GM21423 (cell line): ENCODE results near the gene CACNG4.

Source experiments
- ATAC-seq: cut with Tn5 transposase; IDR thresholded peaks from one replicate; pipeline ENCODE4 v1.9.1; 2021; ENCODE audit warnings: mild to moderate bottlenecking, moderate library complexity; ENCODE audit not compliant: unreplicated experiment

CACNG4 gene

DNA sequence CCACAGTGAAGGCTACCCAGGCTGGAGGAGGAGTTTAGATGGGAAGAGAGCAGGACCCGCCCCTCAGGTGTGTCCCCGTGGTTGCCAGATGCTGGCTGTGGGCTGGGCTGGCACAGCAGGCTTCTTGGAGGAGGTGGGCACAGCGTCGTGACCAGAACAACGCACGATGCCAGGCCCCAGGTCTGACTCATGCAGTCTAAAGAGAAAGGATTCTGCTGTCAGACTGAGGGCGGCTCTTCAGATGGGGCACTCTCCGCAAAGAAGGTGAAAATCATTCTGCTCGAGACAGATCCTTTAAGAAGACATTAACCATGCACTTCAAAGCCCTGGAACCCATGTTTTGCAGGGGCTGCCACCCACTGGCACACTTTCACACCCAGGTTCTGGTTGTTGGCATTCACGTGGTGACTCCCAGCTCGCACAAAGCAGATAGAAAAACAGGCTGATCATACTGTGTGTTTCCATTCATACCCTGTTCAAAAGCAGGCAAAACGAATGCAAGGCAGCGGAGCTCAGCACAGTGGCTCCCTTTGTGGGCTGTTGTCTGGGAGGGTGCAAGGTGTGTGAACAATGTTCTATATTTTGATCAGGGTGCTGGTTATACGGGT, 19.0 kb downstream of the CACNG4 start:
- no peak for ATAC-seq

DNA sequence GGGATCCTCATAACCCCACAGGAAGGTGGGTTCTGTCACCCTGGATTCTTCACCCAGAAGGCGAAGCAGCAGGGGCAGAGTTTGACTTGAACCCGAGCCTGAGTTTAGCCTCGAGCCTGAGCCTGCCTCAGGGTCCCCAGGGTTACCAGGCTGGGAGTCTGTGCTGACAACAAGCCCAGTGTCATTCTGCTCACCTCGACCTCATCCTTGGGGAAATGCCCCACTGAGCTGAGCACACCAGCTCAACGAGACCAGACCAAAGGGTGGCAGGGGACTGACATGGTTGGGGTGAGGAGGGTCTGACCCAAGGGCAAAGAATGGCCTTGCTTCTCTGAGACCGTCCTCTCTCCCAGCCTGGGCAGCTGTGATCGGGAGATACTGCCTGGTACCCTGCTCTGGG, 20.2 kb downstream of the CACNG4 start:
- no peak for ATAC-seq

DNA sequence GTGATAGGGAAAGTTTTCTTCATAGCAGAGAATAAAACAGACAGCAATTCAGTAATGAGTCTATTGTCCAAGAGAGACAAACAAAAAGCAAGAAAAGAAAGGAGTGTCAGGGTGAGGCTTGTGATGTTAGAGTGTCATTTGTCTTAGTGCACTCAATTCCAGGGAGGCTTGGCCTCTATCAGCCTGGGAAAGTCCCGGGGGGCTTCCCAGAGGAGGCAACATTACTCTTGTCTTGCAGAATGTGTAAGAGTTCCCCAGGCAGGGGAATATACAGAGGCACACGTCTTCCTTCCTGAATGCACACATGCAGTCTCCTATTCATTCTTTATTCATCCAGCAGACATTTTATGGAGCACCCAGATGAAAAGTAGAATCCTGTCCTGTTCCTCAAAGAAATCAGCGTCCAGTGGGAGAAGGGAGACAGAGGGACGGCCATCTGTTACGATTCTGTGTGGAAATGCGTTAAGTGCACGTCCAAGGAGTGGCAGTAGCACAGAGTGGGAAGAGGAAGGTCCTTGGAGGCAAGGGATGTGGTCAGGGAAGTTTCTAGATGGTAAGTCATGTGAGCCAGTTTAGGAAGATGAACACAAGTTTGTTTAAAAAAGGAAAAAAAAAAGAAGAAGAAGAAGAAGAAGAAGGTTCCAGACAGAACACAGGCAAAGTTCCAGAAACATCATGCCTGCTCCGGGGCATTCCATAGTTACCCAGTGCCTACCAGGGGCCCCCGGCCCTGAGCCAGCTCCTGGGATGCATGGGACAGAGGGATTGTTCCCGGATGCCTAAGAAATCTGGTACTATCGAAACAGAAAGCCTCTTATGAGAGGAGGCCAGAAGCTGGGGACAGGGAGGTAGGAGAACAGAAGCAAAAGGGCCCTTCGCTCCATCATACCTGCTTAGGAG, 21.1 kb downstream of the CACNG4 start:
- no peak for ATAC-seq

DNA sequence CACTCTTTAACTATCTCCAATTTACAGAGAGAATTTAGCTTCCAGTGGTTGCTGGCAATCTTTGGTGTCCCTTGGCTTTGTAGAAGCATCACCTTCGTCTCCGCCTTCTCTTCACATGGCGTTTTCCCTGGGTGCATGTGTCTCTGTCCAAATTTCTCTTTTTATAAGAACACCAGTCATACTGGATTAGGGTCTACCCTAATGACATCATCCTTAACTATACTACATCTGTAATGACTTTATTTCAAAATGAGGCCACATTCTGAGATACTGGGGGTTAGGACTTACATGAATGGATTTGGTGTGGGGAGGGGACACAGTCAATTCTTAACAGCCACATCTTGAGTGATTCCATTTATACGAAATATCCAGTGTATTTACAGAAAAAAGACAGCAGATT, 22.2 kb downstream of the CACNG4 start:
- no peak for ATAC-seq

DNA sequence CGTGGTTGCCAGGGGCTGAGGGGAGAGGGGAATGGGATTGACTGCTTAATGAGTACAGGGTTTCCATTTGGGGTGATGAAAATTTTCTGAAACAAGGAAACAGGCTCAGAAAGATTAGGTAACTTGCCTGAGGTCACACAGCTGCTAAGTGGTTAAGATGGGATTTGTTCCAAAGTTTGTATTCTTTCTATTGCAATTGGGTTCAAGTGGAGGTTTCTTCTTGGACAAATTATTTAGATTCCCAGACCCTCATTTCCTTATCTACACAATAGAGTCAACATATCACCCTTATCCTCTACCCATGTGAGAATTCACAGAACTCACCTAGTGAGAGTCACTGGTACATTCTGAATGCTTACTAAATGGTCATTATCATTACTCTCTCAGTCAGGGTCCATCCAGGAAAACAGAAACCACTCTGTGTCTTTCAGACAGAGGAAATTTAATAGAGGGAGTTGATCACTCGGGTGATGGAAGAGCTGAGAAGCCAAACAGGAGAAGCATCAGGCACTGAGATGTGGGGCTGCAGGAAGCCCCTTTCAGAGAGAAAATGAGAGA, 22.6 kb downstream of the CACNG4 start:
- ATAC-seq = no peak

DNA sequence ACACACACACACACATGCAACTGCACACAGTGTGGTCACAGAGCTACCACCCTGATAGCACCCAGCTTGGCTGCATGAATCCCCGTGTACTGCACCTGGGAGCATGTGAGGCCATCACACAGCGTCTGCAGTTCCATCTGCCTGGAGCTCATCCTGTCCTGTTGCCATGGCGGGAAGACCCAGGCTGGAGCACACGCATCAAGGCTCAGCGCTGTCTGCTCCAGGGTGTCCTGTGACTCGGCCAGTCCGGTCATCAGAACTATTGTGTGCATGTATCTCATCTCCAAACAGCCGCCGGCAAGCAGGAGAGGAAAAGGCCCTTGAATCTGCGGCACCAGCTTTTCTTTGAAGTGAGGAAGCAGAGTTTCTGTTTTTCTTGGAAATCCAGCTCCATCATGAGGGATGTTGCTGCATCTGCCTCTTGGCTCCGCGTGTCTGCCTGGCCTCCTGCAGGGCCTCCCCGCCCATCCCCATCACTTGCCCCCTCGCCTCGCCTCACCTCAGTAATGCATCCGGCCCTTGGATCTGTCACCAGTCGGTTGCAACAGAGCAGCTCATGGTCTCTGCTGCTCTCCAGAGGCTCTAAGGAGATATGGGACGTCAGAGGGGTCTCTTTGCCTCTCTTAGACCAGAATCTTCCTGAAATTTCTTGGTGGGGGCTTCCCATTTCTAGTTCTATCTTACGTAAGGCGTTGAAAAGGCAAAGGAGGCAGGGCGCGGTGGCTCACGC, 23.7 kb downstream of the CACNG4 start:
- no peak for ATAC-seq

DNA sequence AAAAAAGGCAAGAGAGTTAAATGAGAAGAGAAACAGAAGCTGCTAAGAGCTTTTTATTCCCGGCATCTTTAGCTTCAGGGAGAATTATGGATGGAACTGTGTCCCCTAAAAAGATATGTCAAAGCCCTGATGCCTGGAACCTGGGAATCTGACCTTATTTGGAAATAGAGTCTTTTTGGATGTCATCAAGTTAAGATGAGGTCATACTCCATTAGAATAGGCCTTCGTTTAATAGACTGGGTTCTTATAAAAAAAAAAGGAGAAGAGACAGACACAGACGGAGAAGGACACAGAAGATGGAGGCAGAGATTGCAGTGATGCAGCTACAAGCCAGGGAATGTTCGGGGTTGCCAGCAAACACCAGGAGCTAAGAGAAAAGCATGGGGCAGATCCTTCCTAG, 24.6 kb downstream of the CACNG4 start:
- no peak for ATAC-seq

DNA sequence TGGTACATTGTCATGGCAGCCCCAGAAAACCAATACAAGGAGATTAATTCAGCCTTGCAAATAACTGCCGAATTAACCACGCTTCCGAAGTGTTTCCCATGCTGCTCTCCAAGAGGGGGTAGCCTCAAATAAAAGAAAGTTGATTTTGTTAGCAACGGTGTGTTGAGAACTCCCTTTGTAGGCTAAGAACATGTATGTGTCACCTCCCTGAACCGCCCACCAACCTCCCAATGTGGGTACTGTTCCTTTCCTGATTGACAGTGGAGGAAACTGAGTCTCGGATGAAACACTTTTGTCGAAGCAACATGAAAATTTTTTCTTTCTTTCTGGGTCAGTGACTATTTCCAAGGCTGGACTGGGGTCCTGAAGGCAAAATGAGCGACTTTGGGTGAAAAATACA, 25.1 kb downstream of the CACNG4 start:
- no peak for ATAC-seq

DNA sequence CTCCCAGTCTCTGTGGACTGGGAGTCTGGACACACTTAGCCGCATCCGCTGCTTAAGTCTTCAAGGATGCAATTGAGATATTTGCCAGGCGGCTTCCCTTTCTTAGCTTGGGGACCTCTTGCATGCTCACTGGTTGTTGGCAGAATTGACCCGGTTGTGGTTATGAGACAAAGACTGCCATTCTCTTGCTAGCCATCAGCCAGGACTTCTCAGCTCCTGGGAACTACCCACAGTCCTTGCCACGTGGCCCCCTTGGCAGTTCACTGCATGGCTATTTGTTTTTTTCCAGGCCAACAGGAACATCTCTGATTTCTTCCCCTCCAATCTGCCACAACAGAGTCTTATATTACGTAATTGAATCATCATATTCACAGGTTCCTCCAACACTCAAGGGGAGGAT, 25.5 kb downstream of the CACNG4 start:
- no peak for ATAC-seq

DNA sequence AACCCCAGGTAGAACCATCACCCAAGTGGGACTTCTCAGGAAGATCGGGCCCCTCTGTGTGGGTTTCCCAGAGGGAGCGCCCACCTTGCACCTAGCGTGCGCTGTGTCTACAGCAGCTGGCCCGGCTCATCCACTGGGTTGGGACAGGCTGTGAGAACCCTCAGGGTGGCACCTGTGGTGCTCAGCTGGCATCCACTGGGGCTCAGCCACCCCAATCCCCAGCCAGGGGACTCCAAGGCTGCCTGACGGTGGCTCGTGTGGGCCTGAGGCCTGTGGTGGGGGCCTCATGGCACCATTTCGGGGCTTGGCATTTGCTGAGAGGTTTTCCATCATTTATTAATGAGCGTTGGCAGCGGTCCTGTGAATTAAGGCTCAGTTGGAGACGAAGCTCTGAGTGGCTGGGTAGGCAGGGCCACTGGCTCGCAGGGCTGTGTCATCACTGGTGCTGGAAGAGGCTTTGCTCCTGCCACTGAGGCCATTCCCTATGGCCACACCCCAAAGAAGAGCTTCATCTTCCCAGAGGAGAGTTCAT, 28.5 kb downstream of the CACNG4 start:
- ATAC-seq = no peak

DNA sequence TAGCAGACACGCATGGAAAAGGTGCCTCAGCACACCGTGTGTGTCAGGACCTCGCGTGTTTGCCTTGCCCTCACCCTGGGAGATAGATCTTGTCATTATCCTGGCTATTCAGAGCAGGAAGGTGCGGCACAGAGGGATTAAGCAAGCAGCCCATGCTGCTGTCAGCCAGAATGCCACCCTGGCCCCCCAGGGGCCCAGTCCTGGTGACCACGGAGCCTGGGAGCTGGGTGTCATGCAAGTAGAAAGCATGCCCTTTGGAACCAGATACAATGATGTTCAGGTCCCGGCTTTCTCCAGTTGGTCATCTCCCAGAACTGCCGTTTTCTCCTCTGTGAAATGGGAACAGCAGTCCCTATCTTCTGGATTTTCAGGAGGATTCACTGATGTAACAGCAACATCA, 29.9 kb downstream of the CACNG4 start:
- ATAC-seq = no peak

DNA sequence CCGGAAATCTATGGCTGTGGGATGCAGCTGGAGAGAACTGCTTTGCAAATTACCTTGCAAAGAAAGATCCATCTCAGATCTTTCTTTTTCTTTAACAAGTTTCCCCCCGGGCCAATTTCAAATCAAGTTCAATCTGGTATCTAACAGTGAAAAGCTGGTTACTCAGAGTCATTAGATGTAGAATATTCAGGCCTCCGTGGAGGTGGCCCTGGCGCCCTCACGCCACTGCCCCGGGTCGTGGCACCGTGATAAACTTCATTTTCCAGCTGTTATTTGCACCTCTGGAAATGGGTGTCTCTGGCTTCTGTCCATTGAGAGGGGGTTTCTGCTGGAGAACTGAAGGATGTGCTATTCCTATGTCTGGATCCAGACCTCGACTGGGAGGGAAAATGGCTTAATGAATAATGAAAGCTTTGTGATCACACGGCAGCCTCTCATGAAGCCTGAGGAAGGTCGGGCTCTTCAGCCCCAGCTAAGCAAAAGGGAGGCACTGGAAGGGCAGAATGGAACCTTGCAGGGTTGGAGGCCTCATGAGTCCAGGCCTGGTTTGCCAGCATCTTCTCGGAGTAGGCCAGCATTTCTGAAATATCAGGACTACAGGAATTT, 30.5 kb downstream of the CACNG4 start:
- ATAC-seq = no peak

DNA sequence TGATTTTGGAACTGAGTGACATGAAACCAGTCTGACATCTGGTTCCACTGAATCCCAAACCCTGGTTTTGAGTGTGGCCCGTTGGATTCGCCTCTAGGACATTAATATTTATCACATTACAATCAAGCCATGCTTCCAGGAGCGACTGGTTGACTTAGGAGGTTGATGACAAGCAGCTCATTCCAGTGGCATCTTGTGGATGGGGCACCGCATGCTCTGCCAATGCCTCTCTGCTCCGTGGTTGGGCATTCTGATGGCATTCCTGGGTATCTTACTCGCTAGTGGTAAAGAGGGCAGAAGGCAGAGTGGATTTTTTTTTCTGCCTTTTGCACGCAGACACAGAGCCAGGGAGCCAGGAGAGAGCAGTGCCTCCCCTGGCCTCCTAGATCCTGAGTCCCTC, 31.4 kb downstream of the CACNG4 start:
- no peak for ATAC-seq

DNA sequence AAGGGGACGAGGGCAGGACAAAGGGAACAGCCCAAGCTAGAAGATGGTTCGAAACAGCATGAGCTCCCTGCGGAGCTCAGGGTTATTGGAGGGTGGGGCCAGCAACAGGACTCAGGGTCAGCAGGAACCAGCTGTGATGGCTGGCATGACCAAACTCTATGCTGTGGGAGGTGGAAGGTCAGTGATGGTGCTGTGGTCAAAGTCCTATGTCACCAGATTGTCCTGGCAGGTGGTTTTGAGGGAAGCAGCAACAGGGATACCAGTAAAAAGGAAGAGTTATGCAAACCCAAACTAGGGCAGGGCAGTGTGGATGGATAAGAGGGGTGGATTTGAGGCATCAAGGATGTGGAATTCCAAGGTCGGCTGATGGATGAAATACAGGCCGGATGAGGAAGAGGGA, 32.4 kb downstream of the CACNG4 start:
- ATAC-seq = no peak

DNA sequence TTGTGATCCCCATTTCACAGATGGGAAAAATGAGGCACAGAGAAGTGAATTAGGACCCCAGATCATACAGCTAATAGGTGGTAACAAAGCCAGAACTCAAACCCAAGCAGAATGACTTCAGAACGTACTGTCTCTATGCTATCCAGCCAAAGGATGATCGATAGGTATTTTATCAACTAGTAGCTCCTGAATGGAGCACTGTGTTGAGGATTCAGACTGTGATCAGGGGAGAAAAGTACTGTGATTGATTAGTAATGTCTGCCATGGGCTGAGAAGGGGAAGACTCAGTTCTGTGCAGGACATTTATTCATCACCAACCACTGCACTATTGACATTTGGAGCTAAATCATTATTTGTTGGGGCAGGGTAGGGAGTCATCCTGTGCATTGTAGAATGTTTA, 38.7 kb downstream of the CACNG4 start:
- no peak for ATAC-seq

DNA sequence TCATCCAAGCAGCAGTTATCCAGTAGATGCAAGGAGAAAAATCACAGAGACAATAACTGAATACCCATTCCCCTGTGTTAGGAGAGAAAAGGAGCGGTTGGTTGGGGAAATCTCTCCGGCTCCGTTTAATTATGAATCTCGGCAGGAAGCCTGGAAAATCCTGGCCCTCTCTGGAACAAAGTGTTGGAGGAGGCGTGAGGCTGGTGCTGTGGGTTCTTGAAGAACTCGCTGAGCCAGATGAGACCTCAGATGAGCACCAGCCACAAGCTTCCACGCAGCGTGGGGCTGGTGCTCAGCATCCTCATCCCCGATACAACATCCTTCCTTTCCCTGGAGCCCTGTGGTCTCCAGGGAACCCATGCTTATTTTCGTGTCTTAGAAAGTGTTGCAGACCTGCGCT, 39.7 kb downstream of the CACNG4 start:
- no peak for ATAC-seq

DNA sequence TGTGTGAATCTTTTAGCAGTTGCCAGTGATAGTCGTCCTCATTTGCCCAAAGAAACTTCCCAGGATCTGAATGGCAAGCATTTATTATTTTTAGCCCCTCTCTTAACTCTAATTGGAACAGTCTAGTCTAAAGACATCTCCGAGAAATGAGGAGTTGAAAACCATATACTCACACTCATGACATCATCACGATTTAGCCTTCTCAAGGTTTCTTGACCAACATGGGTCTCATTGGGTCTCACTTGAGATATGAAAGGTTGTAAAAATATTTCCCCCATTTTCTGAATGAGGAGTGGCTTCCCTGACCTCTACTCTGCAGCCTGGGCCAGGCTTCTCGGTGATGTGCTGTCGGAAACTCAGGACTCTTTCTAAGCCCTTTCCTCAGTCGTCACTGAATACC, 42.8 kb downstream of the CACNG4 start:
- no peak for ATAC-seq

DNA sequence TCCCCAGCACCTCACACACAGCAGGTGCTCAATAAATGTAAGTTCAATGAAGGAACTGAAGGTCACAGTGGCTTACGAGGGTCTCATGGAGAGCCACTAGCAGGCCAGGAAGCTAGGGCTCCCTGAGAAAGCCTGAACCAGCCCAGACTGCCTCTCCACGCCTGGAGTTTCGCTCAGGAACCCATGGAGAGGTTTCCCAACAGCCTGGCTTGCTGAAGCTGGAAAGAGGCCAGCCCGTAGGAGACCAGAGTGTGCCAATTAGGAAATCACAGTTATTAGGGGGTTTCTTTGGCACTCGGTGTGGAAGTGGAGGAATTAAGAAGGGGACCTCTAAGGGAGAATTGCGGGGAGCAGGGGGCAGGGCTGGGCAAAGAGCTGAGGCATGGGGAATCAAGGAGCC, 43.6 kb downstream of the CACNG4 start:
- ATAC-seq = no peak

DNA sequence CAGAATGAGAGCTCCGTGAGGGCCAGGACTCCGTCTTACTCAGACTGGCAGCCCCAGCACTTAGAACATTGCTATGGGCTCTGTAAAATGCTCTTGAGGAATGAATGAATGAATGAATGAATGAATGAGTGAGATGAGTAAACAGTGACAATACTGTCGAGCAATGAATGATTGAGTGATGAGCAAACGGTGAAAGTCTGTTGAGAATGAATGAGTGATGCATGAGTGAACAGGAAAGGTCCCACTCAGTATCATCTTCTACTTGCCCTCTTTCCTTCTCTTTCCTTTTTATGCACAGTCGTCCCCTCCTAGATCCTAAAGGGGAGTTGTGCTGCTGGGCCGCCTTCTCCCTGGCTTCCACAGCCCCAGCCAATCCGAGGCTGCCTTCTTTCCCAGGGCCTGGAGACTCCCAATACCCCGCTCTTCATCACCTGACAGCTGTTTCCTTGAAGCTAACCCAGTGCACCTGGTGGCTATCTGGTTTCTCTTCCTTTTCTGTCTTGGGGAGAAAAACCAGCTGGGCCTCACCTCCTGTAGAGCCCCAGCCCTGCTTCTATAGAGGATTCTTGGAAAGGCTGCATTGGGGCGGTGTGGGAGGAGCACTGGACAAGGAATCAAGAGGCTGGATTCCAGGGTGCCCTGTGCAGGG, 47.1 kb downstream of the CACNG4 start:
- no peak for ATAC-seq

DNA sequence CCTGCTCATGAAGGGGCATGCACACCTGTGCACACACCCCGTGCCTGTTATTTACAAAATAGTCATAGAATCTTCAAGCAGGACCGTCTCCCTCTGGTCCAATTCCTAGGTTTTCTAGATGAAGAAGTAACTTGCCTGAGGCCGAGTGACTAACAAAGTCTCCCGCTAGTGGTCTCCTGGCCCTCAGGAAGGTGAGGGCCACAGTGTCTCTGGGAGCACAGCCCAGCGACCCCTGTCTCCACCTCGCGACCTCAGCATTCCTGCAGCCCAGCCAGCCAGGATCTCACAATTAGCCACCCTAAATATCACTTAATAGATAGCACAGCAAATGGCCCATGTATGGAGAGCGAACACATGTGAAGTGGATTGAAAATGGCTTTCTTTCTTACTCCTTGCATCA, 49.4 kb downstream of the CACNG4 start:
- no peak for ATAC-seq
